ENCODE data around the gene KDM1B. TPM values are rescaled to one million over a fixed set of nuclear protein-coding genes. Genes with fewer than 3 reads are reported as not detected.

KDM1B gene
- total RNA-seq, 2 experiments from 2014 or later, result 9.6 to 9.9 TPM

DNA sequence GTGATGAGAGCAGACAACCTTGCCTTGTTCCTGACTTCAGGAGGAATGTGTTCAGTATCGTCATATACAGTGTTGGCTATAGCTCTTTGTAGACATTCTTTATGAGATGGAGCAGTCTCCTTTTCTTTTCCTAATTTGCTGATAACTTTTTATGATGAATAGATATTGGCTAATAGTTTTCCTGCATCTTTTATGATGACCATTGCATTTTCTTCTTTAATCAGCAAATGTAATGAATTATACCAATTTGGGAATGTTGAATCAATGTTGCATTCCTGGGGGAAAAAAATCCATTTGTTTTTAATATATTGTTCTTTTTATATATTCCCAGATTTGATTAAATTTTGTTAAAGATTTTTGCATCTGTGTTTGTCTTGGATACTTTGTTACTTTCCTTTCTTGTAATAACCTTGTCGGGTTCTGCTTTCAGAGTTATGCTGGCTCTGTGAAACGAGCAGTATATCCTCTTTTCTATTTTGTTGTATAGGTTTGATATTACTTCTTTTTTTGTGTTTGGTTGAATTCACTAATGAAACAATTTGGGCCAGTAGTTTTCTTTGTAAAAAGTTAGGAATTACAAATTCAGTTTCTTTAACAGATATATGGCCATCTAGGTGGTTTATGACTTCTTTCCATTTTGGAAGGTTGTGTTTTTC, 23.9 kb downstream of the KDM1B start:
- ChIA-PET POLR2A (no interaction called here), CTCF (no interaction called here)
- Mint-ChIP-seq H3K27me3 (ENCODE audit: low read depth) (no peaks in the 10 kb centered on the region), H3K9me3 (ENCODE audit: insufficient read depth) (no peaks in the 10 kb centered on the region), H3K36me3 (ENCODE audit: low read depth) (peaks cover 17% of the 10 kb centered on the region), H3K27ac (no peak overlapping the region), H3K4me3 (no peak overlapping the region), H3K4me1 (ENCODE audit: low read depth) (no peaks in the 10 kb centered on the region)
- DNase-seq (no peak), ATAC-seq (no peak)

DNA sequence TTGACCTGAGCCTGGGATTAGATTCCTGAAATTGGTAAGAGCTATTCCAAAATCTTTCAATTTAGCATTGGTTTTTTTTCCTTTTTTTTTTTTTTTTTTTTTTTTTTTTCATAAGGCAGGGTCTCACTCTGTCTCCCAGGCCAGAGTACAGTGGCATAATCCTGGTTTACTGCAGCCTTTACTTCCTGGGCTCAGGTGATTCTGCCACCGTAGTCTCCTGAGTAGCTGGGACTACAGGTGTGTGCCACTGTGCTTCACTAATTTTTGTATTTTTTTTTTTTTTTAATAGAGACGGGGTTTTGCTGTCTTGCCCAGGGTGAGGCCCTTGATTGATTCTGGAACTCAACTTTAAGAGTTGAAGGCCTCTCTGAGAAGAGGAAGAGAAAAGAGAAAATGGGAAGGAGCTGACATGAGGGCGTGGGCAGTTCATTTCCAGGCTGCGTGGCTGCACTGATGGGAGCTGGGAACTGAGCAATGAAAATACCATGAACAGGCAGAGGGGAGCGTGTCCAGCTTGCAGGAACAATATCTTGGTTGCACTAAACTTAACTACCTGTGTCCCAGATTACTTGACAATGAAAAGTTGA, 24.6 kb downstream of the KDM1B start:
- Mint-ChIP-seq H3K9me3 (ENCODE audit: insufficient read depth) (no peaks in the 10 kb centered on the region), H3K36me3 (ENCODE audit: low read depth) (peaks cover 11% of the 10 kb centered on the region), H3K27me3 (ENCODE audit: low read depth) (no peaks in the 10 kb centered on the region), H3K4me3 (no peak overlapping the region), H3K27ac (no peak overlapping the region), H3K4me1 (ENCODE audit: low read depth) (no peaks in the 10 kb centered on the region)
- DNase-seq (no peak), ATAC-seq (no peak)
- ChIA-PET POLR2A (no interaction called here), CTCF (no interaction called here)

DNA sequence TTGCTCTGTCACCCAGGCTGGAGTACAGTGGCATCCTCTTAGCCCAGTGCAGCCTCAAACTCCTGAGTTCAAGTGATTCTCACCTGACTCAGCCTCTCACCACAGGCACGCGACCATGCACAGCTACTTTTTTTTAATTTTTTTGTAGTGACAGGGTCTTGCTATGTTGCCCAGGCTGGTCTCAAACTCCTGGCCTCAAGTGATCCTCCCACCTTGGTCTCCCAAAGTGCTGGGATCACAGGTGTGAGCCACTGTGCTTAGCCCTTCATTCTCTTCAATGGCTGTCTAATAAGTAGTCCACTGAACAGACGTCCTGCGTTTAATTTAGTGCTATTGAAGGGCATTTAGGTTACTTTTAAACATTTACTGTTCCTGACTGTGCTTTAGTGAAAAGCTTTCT, 27.3 kb downstream of the KDM1B start:
- Mint-ChIP-seq H3K27me3 (ENCODE audit: low read depth) (no peaks in the 10 kb centered on the region), H3K4me1 (ENCODE audit: low read depth) (no peaks in the 10 kb centered on the region), H3K9me3 (ENCODE audit: insufficient read depth) (no peaks in the 10 kb centered on the region), H3K36me3 (ENCODE audit: low read depth) (peaks cover 5% of the 10 kb centered on the region), H3K27ac (no peak overlapping the region), H3K4me3 (no peak overlapping the region)
- ChIA-PET POLR2A (no interaction called here), CTCF (no interaction called here)
- DNase-seq (no peak), ATAC-seq (no peak)

DNA sequence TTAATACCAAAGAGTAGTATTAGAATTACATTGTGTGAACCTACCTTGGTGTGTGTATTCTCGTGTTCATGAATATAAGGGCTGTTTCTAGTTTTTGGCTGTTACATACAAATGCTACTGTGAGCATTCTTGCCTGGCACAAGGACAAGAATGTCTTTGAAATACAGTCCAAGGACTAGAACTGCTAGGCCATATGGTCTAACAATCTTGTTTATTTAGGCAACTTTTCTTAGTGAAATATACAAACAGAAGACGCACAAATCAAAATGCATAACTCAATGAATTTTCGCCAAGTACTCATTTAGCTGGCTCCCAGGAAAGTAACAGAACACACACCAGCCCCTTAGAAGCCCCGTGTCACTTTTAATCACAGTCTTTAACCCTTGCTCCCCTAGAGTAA, 28.5 kb downstream of the KDM1B start:
- no peak for DNase-seq
- H3K36me3 Mint-ChIP-seq (ENCODE audit: low read depth), result peaks cover 5% of the 10 kb centered on the region
- H3K4me3 Mint-ChIP-seq, result no peak overlapping the region
- CTCF ChIA-PET, result no interaction called here
- no peaks in the 10 kb centered on the region for H3K4me1 Mint-ChIP-seq (ENCODE audit: low read depth)
- no peaks in the 10 kb centered on the region for H3K27me3 Mint-ChIP-seq (ENCODE audit: low read depth)
- ATAC-seq, result no peak
- POLR2A ChIA-PET, result no interaction called here
- H3K9me3 Mint-ChIP-seq (ENCODE audit: insufficient read depth), result no peaks in the 10 kb centered on the region
- no peak overlapping the region for H3K27ac Mint-ChIP-seq

DNA sequence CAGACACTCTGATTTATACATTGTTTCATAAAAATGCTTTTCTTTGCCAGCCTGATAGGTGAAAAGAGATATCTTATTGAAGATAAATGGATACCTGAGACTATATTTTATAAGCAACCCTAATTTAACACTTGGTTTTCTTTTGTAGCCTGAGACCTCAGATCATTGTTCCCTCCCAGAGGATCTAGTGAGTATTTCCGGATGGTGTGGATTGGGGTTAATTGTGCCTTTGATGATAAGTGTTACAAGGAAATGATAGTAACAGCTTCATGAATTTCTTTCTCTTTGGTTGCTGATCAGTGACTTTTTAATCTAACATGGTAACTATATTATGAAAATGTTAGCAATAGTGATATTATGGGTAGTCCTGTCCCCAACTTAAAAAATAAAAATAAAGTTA, 30.4 kb downstream of the KDM1B start:
- no peak overlapping the region for H3K4me3 Mint-ChIP-seq
- ChIA-PET CTCF (interaction anchor here (0.6 kb wide), 1 partner anchor 87 kb away, joined by 3 read pairs; no protein-coding TSS in a partner anchor), POLR2A (interaction anchor here (0.7 kb wide), 1 partner anchor 89 kb away, joined by 3 read pairs; no protein-coding TSS in a partner anchor)
- DNase-seq (no peak), ATAC-seq (no peak)
- H3K4me1 Mint-ChIP-seq (ENCODE audit: low read depth), result no peaks in the 10 kb centered on the region
- H3K27ac Mint-ChIP-seq, result no peak overlapping the region
- H3K36me3 Mint-ChIP-seq (ENCODE audit: low read depth), result peaks cover 3% of the 10 kb centered on the region
- H3K9me3 Mint-ChIP-seq (ENCODE audit: insufficient read depth), result no peaks in the 10 kb centered on the region
- H3K27me3 Mint-ChIP-seq (ENCODE audit: low read depth), result no peaks in the 10 kb centered on the region

DNA sequence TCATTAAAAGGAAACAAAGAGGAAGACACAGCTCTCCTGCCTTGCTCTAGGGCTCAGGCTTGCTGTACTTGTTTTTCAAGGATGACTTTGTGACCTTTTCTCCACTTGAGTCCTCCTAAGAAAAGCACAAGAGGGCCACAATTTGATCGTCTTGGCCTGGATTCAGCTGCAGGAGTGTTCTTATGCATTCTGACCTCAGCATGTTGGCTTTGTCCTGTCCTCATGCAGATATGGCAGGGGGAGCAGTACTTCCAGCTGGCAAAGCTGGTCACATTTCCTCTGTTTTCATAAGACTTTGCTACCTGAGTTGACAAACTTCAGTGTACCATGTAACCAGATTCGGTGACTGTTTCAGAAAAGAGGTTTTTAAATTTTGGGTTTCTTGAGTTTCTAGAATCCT, 30.8 kb downstream of the KDM1B start:
- Mint-ChIP-seq H3K9me3 (ENCODE audit: insufficient read depth) (no peaks in the 10 kb centered on the region), H3K27ac (no peak overlapping the region), H3K36me3 (ENCODE audit: low read depth) (peaks cover 3% of the 10 kb centered on the region), H3K4me1 (ENCODE audit: low read depth) (no peaks in the 10 kb centered on the region), H3K27me3 (ENCODE audit: low read depth) (no peaks in the 10 kb centered on the region), H3K4me3 (no peak overlapping the region)
- no peak for DNase-seq
- ChIA-PET POLR2A (no interaction called here), CTCF (interaction anchor here (0.6 kb wide), 1 partner anchor 88 kb away, joined by 3 read pairs; no protein-coding TSS in a partner anchor)
- ATAC-seq, result no peak

DNA sequence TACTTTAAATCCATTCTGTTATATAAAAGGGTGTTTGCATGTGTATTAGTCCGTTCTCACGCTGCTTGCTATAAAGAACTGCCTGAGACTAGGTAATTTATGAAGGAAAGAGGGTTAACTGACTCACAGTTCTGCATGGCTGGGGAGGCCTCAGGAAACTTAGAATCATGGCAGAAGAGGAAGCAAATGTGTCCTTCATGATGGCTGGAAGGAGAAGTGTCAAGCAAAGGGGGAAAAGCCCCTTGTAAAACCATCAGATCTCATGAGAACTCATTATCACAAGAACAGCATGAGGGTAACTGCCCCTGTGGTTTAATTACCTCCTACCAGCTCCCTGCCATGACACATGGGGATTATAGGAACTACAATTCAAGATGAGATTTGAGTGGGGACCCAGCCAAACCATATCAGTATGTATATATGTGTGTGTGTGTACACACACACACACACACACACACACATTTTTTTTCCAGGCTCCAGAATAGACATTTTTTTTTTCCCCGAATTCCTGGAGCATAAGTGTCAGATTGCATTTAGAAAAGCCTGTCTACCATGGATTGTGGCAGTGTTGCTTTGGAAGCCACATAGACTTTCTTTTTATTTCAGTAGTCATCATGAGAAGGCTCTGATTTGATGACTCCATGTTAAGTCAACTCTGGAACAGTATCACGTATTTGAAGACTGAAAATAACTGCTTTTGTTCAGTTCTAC, 31.5 kb downstream of the KDM1B start:
- POLR2A ChIA-PET, result no interaction called here

DNA sequence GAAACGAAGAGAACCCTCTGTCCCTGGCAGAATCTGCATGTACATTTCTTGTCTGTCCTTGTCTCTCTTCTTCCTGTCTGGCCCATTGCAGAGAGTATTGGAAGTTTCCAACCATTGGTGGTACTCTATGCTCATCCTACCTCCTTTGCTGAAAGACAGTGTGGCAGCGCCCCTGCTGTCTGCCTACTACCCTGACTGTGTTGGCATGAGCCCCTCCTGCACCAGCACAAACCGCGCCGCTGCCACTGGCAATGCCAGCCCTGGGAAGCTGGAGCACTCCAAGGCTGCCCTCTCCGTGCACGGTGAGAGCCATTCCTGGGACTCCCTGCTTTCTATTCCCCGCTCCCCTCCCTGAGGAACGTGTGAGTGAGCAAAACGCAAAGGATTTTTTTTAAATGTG, 32.5 kb downstream of the KDM1B start:
- ChIA-PET POLR2A (no interaction called here), CTCF (no interaction called here)
- no peak for ATAC-seq
- Mint-ChIP-seq H3K36me3 (ENCODE audit: low read depth) (peaks cover 8% of the 10 kb centered on the region), H3K27me3 (ENCODE audit: low read depth) (no peaks in the 10 kb centered on the region), H3K4me3 (no peak overlapping the region), H3K4me1 (ENCODE audit: low read depth) (no peaks in the 10 kb centered on the region), H3K9me3 (ENCODE audit: insufficient read depth) (no peaks in the 10 kb centered on the region), H3K27ac (no peak overlapping the region)
- no peak for DNase-seq

More for the DNA sequence above, 31.5 kb downstream of the KDM1B start:
- no peak for ATAC-seq
- Mint-ChIP-seq H3K9me3 (ENCODE audit: insufficient read depth) (no peaks in the 10 kb centered on the region), H3K27me3 (ENCODE audit: low read depth) (no peaks in the 10 kb centered on the region), H3K4me1 (ENCODE audit: low read depth) (no peaks in the 10 kb centered on the region), H3K4me3 (no peak overlapping the region), H3K27ac (no peak overlapping the region), H3K36me3 (ENCODE audit: low read depth) (peaks cover 8% of the 10 kb centered on the region)
- DNase-seq, result no peak
- CTCF ChIA-PET, result interaction anchor here (0.6 kb wide), 1 partner anchor 88 kb away, joined by 3 read pairs; no protein-coding TSS in a partner anchor

DNA sequence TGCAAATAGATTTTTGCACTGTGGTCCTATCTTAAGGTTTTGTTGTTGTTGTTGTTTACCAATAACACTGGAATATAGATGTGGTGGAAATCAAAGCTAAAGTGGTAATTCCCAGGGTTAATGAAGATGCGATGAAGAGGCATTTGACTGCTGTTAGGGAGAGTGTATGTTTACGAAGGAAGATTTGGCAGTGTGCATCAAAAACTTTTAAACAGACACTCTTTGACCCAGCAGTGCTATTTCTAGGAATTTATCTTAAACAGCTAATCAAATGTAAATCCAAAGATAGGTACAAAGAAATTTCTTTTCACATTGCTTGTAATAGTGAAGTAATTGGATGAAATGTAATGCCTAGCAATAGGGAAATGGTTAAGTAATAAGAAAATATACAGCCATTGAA, 34.0 kb downstream of the KDM1B start:
- no peaks in the 10 kb centered on the region for H3K4me1 Mint-ChIP-seq (ENCODE audit: low read depth)
- CTCF ChIA-PET, result no interaction called here
- no peak overlapping the region for H3K27ac Mint-ChIP-seq
- H3K4me3 Mint-ChIP-seq, result no peak overlapping the region
- POLR2A ChIA-PET, result no interaction called here
- ATAC-seq (no peak), DNase-seq (no peak)
- H3K27me3 Mint-ChIP-seq (ENCODE audit: low read depth), result no peaks in the 10 kb centered on the region
- H3K9me3 Mint-ChIP-seq (ENCODE audit: insufficient read depth), result no peaks in the 10 kb centered on the region
- peaks cover 5% of the 10 kb centered on the region for H3K36me3 Mint-ChIP-seq (ENCODE audit: low read depth)

DNA sequence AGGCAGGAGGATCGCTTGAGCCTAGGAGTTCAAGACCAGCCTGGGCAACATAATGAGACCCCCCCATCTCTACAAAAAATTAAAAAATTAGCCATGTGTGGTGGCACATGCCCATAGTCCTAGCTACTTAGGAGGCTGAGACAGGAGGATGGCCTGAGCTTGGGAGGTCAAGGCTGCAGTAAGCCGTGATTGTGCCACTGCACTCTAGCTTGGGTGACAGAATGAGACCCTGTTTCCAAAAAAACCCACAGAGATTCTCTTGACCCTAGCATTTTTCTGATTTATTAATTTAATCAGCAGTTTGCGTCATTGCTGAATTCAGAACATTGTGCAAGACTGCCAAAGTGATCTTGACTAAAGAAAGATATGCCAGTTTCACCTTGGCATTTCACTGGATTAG, 36.8 kb downstream of the KDM1B start:
- Mint-ChIP-seq H3K27ac (no peak overlapping the region), H3K36me3 (ENCODE audit: low read depth) (peaks cover 5% of the 10 kb centered on the region), H3K9me3 (ENCODE audit: insufficient read depth) (no peaks in the 10 kb centered on the region), H3K4me3 (no peak overlapping the region), H3K27me3 (ENCODE audit: low read depth) (no peaks in the 10 kb centered on the region), H3K4me1 (ENCODE audit: low read depth) (no peaks in the 10 kb centered on the region)
- ChIA-PET POLR2A (no interaction called here), CTCF (no interaction called here)
- DNase-seq (no peak), ATAC-seq (no peak)

DNA sequence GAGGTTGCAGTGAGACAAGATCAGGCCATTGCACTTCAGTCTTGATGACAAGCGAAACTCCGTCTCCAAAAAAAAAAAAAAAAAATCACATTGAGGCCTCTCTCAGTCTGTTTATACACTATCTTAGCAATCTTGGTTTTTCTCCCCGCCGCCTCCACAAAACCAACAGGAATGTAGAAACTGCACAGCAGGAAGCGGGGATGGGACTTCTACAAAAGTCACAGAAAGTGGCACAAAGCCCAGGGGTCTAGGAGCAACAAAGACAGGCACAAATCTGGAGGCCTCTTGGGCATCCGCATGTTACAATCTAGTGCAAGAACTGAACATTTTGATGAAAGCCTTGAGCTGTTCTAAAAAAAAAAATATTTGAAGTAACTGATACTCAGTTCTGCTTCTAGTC, 48.6 kb downstream of the KDM1B start:
- H3K27me3 Mint-ChIP-seq (ENCODE audit: low read depth), result no peaks in the 10 kb centered on the region
- ChIA-PET POLR2A (no interaction called here), CTCF (no interaction called here)
- peaks cover 3% of the 10 kb centered on the region for H3K36me3 Mint-ChIP-seq (ENCODE audit: low read depth)
- no peaks in the 10 kb centered on the region for H3K4me1 Mint-ChIP-seq (ENCODE audit: low read depth)
- H3K27ac Mint-ChIP-seq, result no peak overlapping the region
- no peaks in the 10 kb centered on the region for H3K9me3 Mint-ChIP-seq (ENCODE audit: insufficient read depth)
- ATAC-seq, result no peak
- H3K4me3 Mint-ChIP-seq, result no peak overlapping the region
- no peak for DNase-seq

DNA sequence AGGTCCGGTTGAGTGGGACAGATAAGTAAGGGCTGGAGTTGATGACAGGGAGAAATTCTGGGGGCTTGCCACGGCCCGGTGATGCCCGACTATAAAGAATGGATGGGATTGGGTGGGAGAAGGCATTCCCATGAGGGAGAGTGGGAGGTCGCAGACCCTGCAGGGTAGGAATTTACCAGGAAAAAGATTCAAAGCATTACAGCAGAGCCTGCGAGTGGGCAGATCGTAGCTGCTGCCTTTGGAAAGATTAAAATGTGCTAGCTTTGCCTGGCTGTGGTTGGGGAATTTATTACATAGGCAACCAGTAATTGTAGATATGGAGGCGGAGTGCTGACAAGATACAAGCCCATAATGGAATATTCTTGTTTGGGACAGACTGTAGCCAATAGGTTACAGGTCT, 49.5 kb downstream of the KDM1B start:
- Mint-ChIP-seq H3K4me1 (ENCODE audit: low read depth) (no peaks in the 10 kb centered on the region), H3K27ac (no peak overlapping the region), H3K4me3 (no peak overlapping the region), H3K36me3 (ENCODE audit: low read depth) (peaks cover 3% of the 10 kb centered on the region), H3K9me3 (ENCODE audit: insufficient read depth) (no peaks in the 10 kb centered on the region), H3K27me3 (ENCODE audit: low read depth) (no peaks in the 10 kb centered on the region)
- CTCF ChIA-PET, result no interaction called here
- POLR2A ChIA-PET, result interaction anchor here (0.6 kb wide), 1 partner anchor 234 kb away, joined by 7 read pairs; no protein-coding TSS in a partner anchor
- no peak for ATAC-seq
- DNase-seq, result no peak
